ENCODE results near the gene LEKR1.

Gene LEKR1

DNA sequence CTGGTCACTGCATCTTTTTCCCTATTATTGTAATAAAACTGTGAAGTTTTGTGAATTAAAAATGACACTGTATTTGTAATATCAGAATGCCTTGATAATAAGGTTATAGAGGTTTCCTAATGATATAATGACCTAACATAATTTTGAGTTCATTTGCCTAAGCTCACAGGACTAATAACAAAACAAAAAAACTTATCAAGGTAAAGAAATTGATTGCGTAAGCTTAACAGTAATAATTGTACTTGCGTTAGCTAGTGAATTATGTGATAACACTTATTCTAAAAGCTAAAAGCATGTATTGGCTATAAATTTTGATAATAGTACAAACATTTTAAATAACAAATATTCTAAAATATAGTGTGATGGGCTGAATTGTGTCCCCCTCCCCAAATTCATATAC is 112.6 kb downstream of the LEKR1 start:
- no peak overlapping the region for H3K27ac ChIP-seq
- POLR2A ChIA-PET (ENCODE audit: low non-redundant PET) = no interaction called here
- DNase-seq (ENCODE audit: low spot score) = no peak
- CTCF ChIA-PET = no interaction called here
- TF ChIP-seq, protein P1, sequence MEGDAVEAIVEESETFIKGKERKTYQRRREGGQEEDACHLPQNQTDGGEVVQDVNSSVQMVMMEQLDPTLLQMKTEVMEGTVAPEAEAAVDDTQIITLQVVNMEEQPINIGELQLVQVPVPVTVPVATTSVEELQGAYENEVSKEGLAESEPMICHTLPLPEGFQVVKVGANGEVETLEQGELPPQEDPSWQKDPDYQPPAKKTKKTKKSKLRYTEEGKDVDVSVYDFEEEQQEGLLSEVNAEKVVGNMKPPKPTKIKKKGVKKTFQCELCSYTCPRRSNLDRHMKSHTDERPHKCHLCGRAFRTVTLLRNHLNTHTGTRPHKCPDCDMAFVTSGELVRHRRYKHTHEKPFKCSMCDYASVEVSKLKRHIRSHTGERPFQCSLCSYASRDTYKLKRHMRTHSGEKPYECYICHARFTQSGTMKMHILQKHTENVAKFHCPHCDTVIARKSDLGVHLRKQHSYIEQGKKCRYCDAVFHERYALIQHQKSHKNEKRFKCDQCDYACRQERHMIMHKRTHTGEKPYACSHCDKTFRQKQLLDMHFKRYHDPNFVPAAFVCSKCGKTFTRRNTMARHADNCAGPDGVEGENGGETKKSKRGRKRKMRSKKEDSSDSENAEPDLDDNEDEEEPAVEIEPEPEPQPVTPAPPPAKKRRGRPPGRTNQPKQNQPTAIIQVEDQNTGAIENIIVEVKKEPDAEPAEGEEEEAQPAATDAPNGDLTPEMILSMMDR (conservative IDR thresholded peaks at IDR 0.05; ENCODE audit: low read depth) = no peak

DNA sequence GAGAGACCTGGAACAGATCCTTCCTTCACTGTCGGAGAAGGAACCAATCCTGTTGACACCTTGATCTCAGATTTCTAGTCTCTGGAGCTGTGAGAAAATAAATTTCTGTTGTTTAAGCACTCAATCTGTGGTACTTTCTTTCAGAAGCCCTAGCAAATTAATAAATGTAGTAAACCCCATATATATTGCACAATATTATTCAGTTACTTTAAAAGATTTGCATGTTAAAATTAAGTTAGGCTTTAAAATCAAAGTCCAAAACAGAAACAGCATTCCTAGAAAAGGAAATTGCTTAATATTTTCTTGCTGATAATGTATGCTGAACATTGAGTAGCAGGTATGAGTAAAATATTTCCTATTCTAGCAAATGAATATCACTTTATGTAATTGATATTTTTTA is 113.2 kb downstream of the LEKR1 start:
- H3K27ac ChIP-seq = no peak overlapping the region
- POLR2A ChIA-PET (ENCODE audit: low non-redundant PET) = no interaction called here
- TF ChIP-seq, protein P1 (conservative IDR thresholded peaks at IDR 0.05; ENCODE audit: low read depth) = no peak
- CTCF ChIA-PET = no interaction called here
- DNase-seq (ENCODE audit: low spot score) = no peak

DNA sequence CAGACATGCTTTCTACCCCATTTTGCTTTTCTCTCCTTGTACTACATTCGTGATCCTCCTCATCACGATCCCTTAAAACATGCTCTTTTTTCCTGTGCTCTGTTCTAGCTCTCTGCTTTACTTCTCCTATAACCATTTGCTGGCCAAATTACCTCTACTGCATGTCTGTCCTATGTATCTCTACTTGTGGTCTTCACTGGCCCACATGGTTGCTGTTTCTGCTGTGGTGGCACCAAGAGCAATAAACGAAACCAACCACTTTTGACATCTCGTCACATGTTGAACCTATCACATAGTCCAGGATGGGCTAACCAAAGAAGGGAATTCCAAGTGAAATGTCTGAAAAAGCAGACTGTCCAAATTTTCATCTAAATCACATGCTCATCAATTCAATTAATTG is 115.2 kb downstream of the LEKR1 start:
- TF ChIP-seq, protein P1 (conservative IDR thresholded peaks at IDR 0.05; ENCODE audit: low read depth) = no peak
- H3K27ac ChIP-seq = no peak overlapping the region
- POLR2A ChIA-PET (ENCODE audit: low non-redundant PET) = no interaction called here
- no peak for DNase-seq (ENCODE audit: low spot score)
- CTCF ChIA-PET = no interaction called here

DNA sequence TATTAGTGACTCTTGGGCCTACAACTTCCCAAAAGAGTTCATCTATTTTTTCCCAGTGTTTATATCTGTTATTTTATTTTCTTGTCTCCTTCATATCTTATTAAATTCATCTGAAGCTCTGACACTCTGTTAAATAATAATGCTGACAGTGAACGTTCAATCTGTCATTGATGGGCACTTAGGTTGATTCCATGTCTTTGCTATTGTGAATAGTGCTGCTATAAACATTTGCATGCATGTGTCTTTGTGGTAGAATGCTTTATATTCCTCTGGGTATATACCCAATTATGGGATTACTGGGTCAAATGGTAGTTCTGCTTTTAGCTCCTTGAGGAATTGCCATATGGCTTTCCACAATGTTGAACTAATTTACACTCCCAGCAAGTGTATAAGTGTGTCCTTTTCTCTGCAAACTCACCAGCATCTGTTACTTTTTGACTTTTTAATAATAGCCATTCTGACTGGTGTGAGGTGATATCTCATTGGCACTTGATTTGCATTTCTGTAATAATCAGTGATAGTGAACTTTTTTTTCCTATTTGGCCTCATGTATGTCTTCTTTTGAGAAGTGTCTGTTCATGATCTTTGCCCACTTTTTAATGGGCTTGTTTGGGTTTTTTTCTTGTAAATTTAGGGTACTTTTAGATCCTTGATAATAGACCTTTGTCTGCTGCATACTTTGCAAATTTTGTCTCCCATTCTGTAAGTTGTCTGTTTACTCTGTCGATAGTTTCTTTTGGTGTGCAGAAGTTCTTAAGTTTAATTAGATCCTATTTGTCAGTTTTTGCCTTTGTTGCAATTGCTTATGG is 122.5 kb downstream of the LEKR1 start:
- no peak for DNase-seq (ENCODE audit: low spot score)
- ChIA-PET POLR2A (ENCODE audit: low non-redundant PET) (no interaction called here), CTCF (no interaction called here)
- TF ChIP-seq, protein P1 (conservative IDR thresholded peaks at IDR 0.05; ENCODE audit: low read depth) = no peak
- H3K27ac ChIP-seq = no peak overlapping the region

DNA sequence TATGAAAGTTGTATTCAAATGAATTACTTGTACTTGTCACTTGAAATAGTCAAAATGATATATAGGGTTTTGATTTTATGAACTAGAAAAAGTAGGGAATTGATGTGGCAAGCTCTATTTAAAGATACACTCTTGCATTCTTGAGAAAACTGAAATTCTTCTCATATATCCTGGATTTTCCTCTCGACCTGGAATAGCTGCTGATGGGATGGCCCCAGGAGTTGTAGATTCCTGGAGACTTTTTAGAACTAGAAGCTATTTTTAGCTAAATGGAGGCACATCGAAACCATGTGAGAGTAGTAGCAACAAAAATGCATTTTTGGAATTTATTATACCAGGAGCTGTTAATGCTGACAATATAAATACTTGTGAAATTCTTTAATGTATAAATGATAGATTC is 125.9 kb downstream of the LEKR1 start:
- ChIA-PET CTCF (no interaction called here), POLR2A (ENCODE audit: low non-redundant PET) (no interaction called here)
- DNase-seq (ENCODE audit: low spot score) = no peak
- TF ChIP-seq, protein P1 (conservative IDR thresholded peaks at IDR 0.05; ENCODE audit: low read depth) = no peak
- H3K27ac ChIP-seq = no peak overlapping the region

DNA sequence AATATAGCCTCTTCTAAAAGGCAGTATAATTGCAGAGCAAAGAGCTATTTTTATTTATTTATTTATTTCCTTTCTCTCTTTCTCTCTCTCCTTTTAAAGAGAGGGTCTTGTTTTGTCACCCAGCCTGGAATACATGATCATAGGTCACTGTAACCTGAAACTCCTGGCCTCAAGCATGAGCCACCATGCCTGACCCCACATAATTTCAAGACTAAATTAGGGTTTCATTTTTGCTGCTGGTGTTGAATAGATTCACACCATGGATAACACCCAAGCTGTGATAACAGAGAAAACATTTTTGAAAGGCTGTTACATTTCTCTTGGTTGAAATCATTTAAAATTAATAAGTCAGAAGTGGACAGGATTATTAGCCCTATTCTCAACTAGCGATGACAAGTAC is 131.6 kb downstream of the LEKR1 start:
- ChIA-PET CTCF (no interaction called here), POLR2A (ENCODE audit: low non-redundant PET) (no interaction called here)
- TF ChIP-seq, protein P1 (conservative IDR thresholded peaks at IDR 0.05; ENCODE audit: low read depth) = no peak
- no peak for DNase-seq (ENCODE audit: low spot score)
- H3K27ac ChIP-seq = no peak overlapping the region

All from RWPE1 (cell line).